Liver (tissue), 9 donors: ENCODE measurements around the gene PDLIM7. TPM values are rescaled to one million over a fixed set of nuclear protein-coding genes. Genes with fewer than 3 reads are reported as not detected.

Experiments used
- DNase-seq: peaks from one replicate; pipeline ENCODE4 v3.0.0-alpha.2; 2017; ENCODE audit warnings: low spot score
- H3K27ac ChIP-seq, 2 donors: one replicate each; pipeline ENCODE4 v1.7.0; 2013; ENCODE audit warnings: inconsistent platforms in 2 of 2, low read length in 2 of 2, control low read depth in 1 of 2, low read depth in 1 of 2, mild to moderate bottlenecking in 1 of 2
- H3K27me3 ChIP-seq, 4 donors: one replicate each; pipeline versions ENCODE4 v1.6.1 to v1.7.0; 2013; ENCODE audit warnings: low read length in 3 of 4, inconsistent platforms in 1 of 4, mild to moderate bottlenecking in 1 of 4, moderate library complexity in 1 of 4; ENCODE audit not compliant: control insufficient read depth in 4 of 4, insufficient read depth in 4 of 4
- H3K36me3 ChIP-seq, 4 donors: one replicate each; pipeline versions ENCODE4 v1.6.1 to v1.7.0; 2013; ENCODE audit warnings: low read length in 3 of 4, mild to moderate bottlenecking in 3 of 4, low read depth in 1 of 4, moderate library complexity in 1 of 4; ENCODE audit not compliant: control insufficient read depth in 4 of 4, insufficient read depth in 3 of 4
- H3K4me1 ChIP-seq, 4 donors: one replicate each; pipeline versions ENCODE4 v1.6.1 to v1.7.0; 2013; ENCODE audit warnings: low read length in 3 of 4, mild to moderate bottlenecking in 3 of 4, moderate library complexity in 1 of 4; ENCODE audit not compliant: control insufficient read depth in 4 of 4, insufficient read depth in 4 of 4
- H3K4me3 ChIP-seq, 3 donors: one replicate each; pipeline versions ENCODE4 v1.6.1 to v1.7.0; 2013; ENCODE audit warnings: low read length in 3 of 3, control low read depth in 1 of 3, low read depth in 1 of 3, mild to moderate bottlenecking in 1 of 3
- H3K9ac ChIP-seq, 2 donors: one replicate each; pipeline ENCODE4 v1.7.0; 2013; ENCODE audit warnings: low read length in 2 of 2, mild to moderate bottlenecking in 2 of 2, moderate library complexity in 2 of 2, control low read depth in 1 of 2, low read depth in 1 of 2
- H3K9me3 ChIP-seq, 4 donors: one replicate each; pipeline versions ENCODE4 v1.6.1 to v1.7.0; 2013; ENCODE audit warnings: low read length in 3 of 4; ENCODE audit not compliant: control insufficient read depth in 4 of 4
- ATF3 ChIP-seq: IDR thresholded peaks from 2 replicates; pipeline ENCODE4 v1.6.1; 2016; ENCODE audit warnings: antibody characterized with exemption
- CTCF ChIP-seq: fragments of 150-350 bp; IDR thresholded peaks from 2 replicates; pipeline ENCODE4 v1.5.1; 2017; ENCODE audit warnings: improper control_type of control experiment, low read depth, low read length; ENCODE audit not compliant: missing input control
- FOXA1 ChIP-seq: IDR thresholded peaks from 2 replicates; pipeline ENCODE4 v1.6.1; 2016; ENCODE audit warnings: antibody characterized with exemption
- FOXA2 ChIP-seq: IDR thresholded peaks from 2 replicates; pipeline ENCODE4 v1.6.1; 2016; ENCODE audit warnings: antibody characterized with exemption
- GABPA ChIP-seq, 2 donors: IDR thresholded peaks in 1 of 2; conservative IDR thresholded peaks in 1 of 2; 2 replicates each; pipeline ENCODE4 v1.6.1; 2016; ENCODE audit warnings: antibody characterized with exemption in 2 of 2, mild to moderate bottlenecking in 1 of 2, moderate library complexity in 1 of 2
- HNF4A ChIP-seq, 2 donors: conservative IDR thresholded peaks; 2 replicates each; pipeline ENCODE4 v1.6.1; 2016; ENCODE audit warnings: antibody characterized with exemption in 2 of 2, mild to moderate bottlenecking in 2 of 2
- HNF4G ChIP-seq: IDR thresholded peaks from 2 replicates; pipeline ENCODE4 v1.6.1; 2016; ENCODE audit warnings: antibody characterized with exemption
- JUND ChIP-seq, 2 donors: IDR thresholded peaks; 2 replicates each; pipeline ENCODE4 v1.6.1; 2016; ENCODE audit warnings: antibody characterized with exemption in 2 of 2
- MAX ChIP-seq: IDR thresholded peaks from 2 replicates; pipeline ENCODE4 v1.6.1; 2016; ENCODE audit warnings: antibody characterized with exemption
- NR2F2 ChIP-seq: IDR thresholded peaks from 2 replicates; pipeline ENCODE4 v1.6.1; 2016; ENCODE audit warnings: antibody characterized with exemption
- REST ChIP-seq: IDR thresholded peaks from 2 replicates; pipeline ENCODE4 v1.6.1; 2016; ENCODE audit warnings: antibody characterized with exemption, mild to moderate bottlenecking
- RXRA ChIP-seq, 2 donors: IDR thresholded peaks; 2 replicates each; pipeline ENCODE4 v1.6.1; 2017 to 2018; ENCODE audit warnings: antibody characterized with exemption in 2 of 2, mild to moderate bottlenecking in 1 of 2
- ZBTB33 ChIP-seq: IDR thresholded peaks from 2 replicates; pipeline ENCODE4 v1.6.1; 2016; ENCODE audit warnings: antibody characterized with exemption
- WGBS: extraction: QIAGEN DNeasy Blood & Tissue Kit; methylation state at CpG from one replicate; pipeline ENCODE4 v1.1.7; 2013; 5-methylcytosine and 5-hydroxymethylcytosine counted together
- polyA plus RNA-seq, 2 donors: library from polyadenylated mRNA; stranded (reverse) in 1 of 2; unstranded in 1 of 2; fragments of 200-250 nt in 1 of 2; fragments of >200 nt in 1 of 2; fragmentation: Nextera tagmentation in 1 of 2; extraction: Ambion mirVana in 1 of 2; gene quantifications; one replicate each; pipeline versions ENCODE4 v1.2.1 to v1.2.3, GENCODE V29; 2013 to 2015
- total RNA-seq, 2 donors: library from RNA; depleted of rRNA; stranded (reverse); fragments of >200 nt; gene quantifications; one replicate each; pipeline ENCODE4 v1.2.3, GENCODE V29; 2014
- donor health status: healthy.
- donor health status: healthy.
- donor health status: healthy.
- donor health status: healthy.
- donor health status: healthy.

PDLIM7 gene
- total and polyA plus RNA-seq, 4 donors: 5.5 to 36.0 (median 8.5) TPM

GRCh38 chr5:177516601-177517568 lies 19.5 kb upstream of the PDLIM7 start, which contains the start of gene DDX41 (continued):
- TF ChIP-seq CTCF (no peak), HNF4A (conservative IDR thresholded peaks at IDR 0.05) (peak; percentile 43 to 49), REST (peak; percentile 84)

GRCh38 chr5:177515580-177515979 lies 18.2 kb upstream of the PDLIM7 start:
- Histone ChIP-seq H3K27me3 (no peaks in the 10 kb centered on the region), H3K27ac (no peak overlapping the region), H3K36me3 (peaks cover 16 to 55% (median 22%) of the 10 kb centered on the region in 4 donors), H3K9ac (no peak overlapping the region), H3K9me3 (no peaks in the 10 kb centered on the region), H3K4me3 (peak overlapping the region; percentile 76 to 97 (median 92)), H3K4me1 (peaks cover 6 to 46% (median 18%) of the 10 kb centered on the region in 4 donors)
- TF ChIP-seq MAX: no peak
- TF ChIP-seq RXRA (IDR thresholded peaks at IDR 0.05): no peak
- no peak for TF ChIP-seq ATF3
- no peak for TF ChIP-seq ZBTB33
- no peak for TF ChIP-seq HNF4A (conservative IDR thresholded peaks at IDR 0.05)
- no peak for TF ChIP-seq HNF4G
- TF ChIP-seq NR2F2: no peak
- TF ChIP-seq FOXA1: no peak
- TF ChIP-seq GABPA (IDR thresholded peaks at IDR 0.05 in 1 of 2, conservative IDR thresholded peaks at IDR 0.05 in 1 of 2): no peak
- no peak for TF ChIP-seq JUND (IDR thresholded peaks at IDR 0.05)
- no peak for TF ChIP-seq FOXA2
- WGBS: 92% methylated on average over 7 of the region's 7 CpGs
- DNase-seq: no peak
